ENCODE measurements around the gene TIMM8A. TPM values are rescaled to one million over a fixed set of nuclear protein-coding genes. Genes with fewer than 3 reads are reported as not detected.
"Not testable (repeated sequence)": the region's sequence is repeated elsewhere in the genome, so short reads cannot be mapped to it uniquely, and the experiment has no call there.

TIMM8A gene
- total and polyA plus RNA-seq, 2 of the 13 experiments (the other 11 are each of a cell fraction or from before 2014, with no cell fraction given), result 6.1 to 25.5 TPM

GRCh38 chrX:101337776-101338271 is 10.7 kb downstream of the TIMM8A start:
- Histone ChIP-seq H3K4me1 (ENCODE audit: insufficient read depth, low read length) (no peaks in the 10 kb centered on the region), H3K4me3 (replicated peaks in 1 of 3; ENCODE audit: insufficient read depth in 1 of 3, low read depth in 2 of 3, low read length in 3 of 3) (no peak overlapping the region), H3K27me3 (ENCODE audit: control insufficient read depth in 1 of 2, insufficient read depth in 2 of 2, low read length in 2 of 2) (no peaks in the 10 kb centered on the region), H3K79me2 (ENCODE audit: insufficient read depth, low read length) (no peaks in the 10 kb centered on the region), H3K27ac (ENCODE audit: extremely low read length, insufficient read depth, low read length) (no peak overlapping the region), H2AFZ (ENCODE audit: low read length) (no peak overlapping the region), H3K4me2 (ENCODE audit: low read depth, low read length) (no peak overlapping the region), H4K20me1 (ENCODE audit: insufficient read depth, low read length) (no peaks in the 10 kb centered on the region), H3K9ac (ENCODE audit: insufficient read depth, low read depth, low read length) (no peak overlapping the region), H3K9me3 (ENCODE audit: low read length) (no peaks in the 10 kb centered on the region), H3K36me3 (replicated peaks in 1 of 2; ENCODE audit: control insufficient read depth in 1 of 2, insufficient read depth in 2 of 2, low read length in 2 of 2) (no peaks in the 10 kb centered on the region)
- ATAC-seq (no peak), DNase-seq (ENCODE audit: low spot score) (no peak), FAIRE-seq (no peak)
- intact Hi-C loops (cut with micrococcal nuclease; ENCODE audit: unreplicated experiment) (no loop called here), in situ Hi-C loops (cut with HindIII; ENCODE audit: extremely low pct_ligation_motif_present, low pct_unique_long_range_greater_than_20kb) (no loop called here)
- ChIA-PET POLR2A (no interaction called here), CTCF (ENCODE audit: low intra/inter-chr PET ratio, low total read pairs) (no interaction called here)
- no TSS peak for BruUV-seq (replicated peaks)
- no peak for TF ChIP-seq RFXANK (CRISPR knock-in tag; IDR thresholded peaks at IDR 0.05)
- no peak for TF ChIP-seq KLF16 (CRISPR knock-in tag; IDR thresholded peaks at IDR 0.05)
- TF ChIP-seq POLR2G (IDR thresholded peaks at IDR 0.05; ENCODE audit: low read depth, low read length), result no peak
- TF ChIP-seq ZNF563 (CRISPR knock-in tag; IDR thresholded peaks at IDR 0.05), result no peak
- TF ChIP-seq ZNF768 (CRISPR knock-in tag; IDR thresholded peaks at IDR 0.05), result no peak
- no peak for TF ChIP-seq ZNF772 (CRISPR knock-in tag; IDR thresholded peaks at IDR 0.05)
- no peak for TF ChIP-seq NKX3-1 (CRISPR knock-in tag; IDR thresholded peaks at IDR 0.05)
- TF ChIP-seq HNRNPL (IDR thresholded peaks at IDR 0.05; ENCODE audit: low read depth, low read length), result no peak
- TF ChIP-seq MAFF (IDR thresholded peaks at IDR 0.05; ENCODE audit: low read depth, low read length), result peak; percentile 60; the same call in 1 of the 2 replicates
- TF ChIP-seq CEBPG (CRISPR knock-in tag; IDR thresholded peaks at IDR 0.05), result no peak
- TF ChIP-seq MAFK (conservative IDR thresholded peaks at IDR 0.05 in 1 of 2, IDR thresholded peaks at IDR 0.05 in 1 of 2; ENCODE audit: low read length in 2 of 2), result peak; percentile 51 to 74; a peak in 3 of 4 replicates
- WGBS (ENCODE audit: low lambda C conversion rate), result 84% methylated on average over 4 of the region's 4 CpGs

- ATAC-seq; H3K79me2 ChIP-seq (ENCODE audit: insufficient read depth, low read length); DNase-seq (ENCODE audit: low spot score); H3K9me3 ChIP-seq (ENCODE audit: low read length); POLR2A ChIA-PET; FAIRE-seq; CTCF ChIA-PET (ENCODE audit: low intra/inter-chr PET ratio, low total read pairs); in situ Hi-C loops (cut with HindIII; ENCODE audit: extremely low pct_ligation_motif_present, low pct_unique_long_range_greater_than_20kb); BruUV-seq (replicated peaks); H3K27ac ChIP-seq (ENCODE audit: extremely low read length, insufficient read depth, low read length); H3K4me2 ChIP-seq (ENCODE audit: low read depth, low read length); H3K4me1 ChIP-seq (ENCODE audit: insufficient read depth, low read length); intact Hi-C loops (cut with micrococcal nuclease; ENCODE audit: unreplicated experiment); H3K4me3 ChIP-seq (replicated peaks in 1 of 3; ENCODE audit: insufficient read depth in 1 of 3, low read depth in 2 of 3, low read length in 3 of 3); H2AFZ ChIP-seq (ENCODE audit: low read length); H4K20me1 ChIP-seq (ENCODE audit: insufficient read depth, low read length); H3K36me3 ChIP-seq (replicated peaks in 1 of 2; ENCODE audit: control insufficient read depth in 1 of 2, insufficient read depth in 2 of 2, low read length in 2 of 2); H3K27me3 ChIP-seq (ENCODE audit: control insufficient read depth in 1 of 2, insufficient read depth in 2 of 2, low read length in 2 of 2); H3K9ac ChIP-seq (ENCODE audit: insufficient read depth, low read depth, low read length): not testable (repeated sequence)
- WGBS (ENCODE audit: low lambda C conversion rate), result 44% methylated on average over 7 of the region's 7 CpGs
Observed at GRCh38 chrX:101334310-101334709, 14.2 kb downstream of the TIMM8A start.

- intact Hi-C loops (cut with micrococcal nuclease; ENCODE audit: unreplicated experiment); BruUV-seq (replicated peaks); H3K9me3 ChIP-seq (ENCODE audit: low read length); H3K27me3 ChIP-seq (ENCODE audit: control insufficient read depth in 1 of 2, insufficient read depth in 2 of 2, low read length in 2 of 2); H3K4me1 ChIP-seq (ENCODE audit: insufficient read depth, low read length); CTCF ChIA-PET (ENCODE audit: low intra/inter-chr PET ratio, low total read pairs); H3K9ac ChIP-seq (ENCODE audit: insufficient read depth, low read depth, low read length); H4K20me1 ChIP-seq (ENCODE audit: insufficient read depth, low read length); H3K4me2 ChIP-seq (ENCODE audit: low read depth, low read length); DNase-seq (ENCODE audit: low spot score); H3K27ac ChIP-seq (ENCODE audit: extremely low read length, insufficient read depth, low read length); FAIRE-seq; H3K4me3 ChIP-seq (replicated peaks in 1 of 3; ENCODE audit: insufficient read depth in 1 of 3, low read depth in 2 of 3, low read length in 3 of 3); H3K79me2 ChIP-seq (ENCODE audit: insufficient read depth, low read length); H3K36me3 ChIP-seq (replicated peaks in 1 of 2; ENCODE audit: control insufficient read depth in 1 of 2, insufficient read depth in 2 of 2, low read length in 2 of 2); in situ Hi-C loops (cut with HindIII; ENCODE audit: extremely low pct_ligation_motif_present, low pct_unique_long_range_greater_than_20kb); POLR2A ChIA-PET; ATAC-seq; H2AFZ ChIP-seq (ENCODE audit: low read length): not testable (repeated sequence)
- no CpG with 5 or more reads among the region's 3 CpGs for WGBS (ENCODE audit: low lambda C conversion rate)
Observed at GRCh38 chrX:101326600-101326999, 21.9 kb downstream of the TIMM8A start.

Data from HepG2 (cell line).